Progenitor cell of endocrine pancreas (in vitro differentiated cells): ENCODE measurements around the gene SH3BGRL3. TPM values are rescaled to one million over a fixed set of nuclear protein-coding genes. Genes with fewer than 3 reads are reported as not detected.

Experiments used
- DNase-seq: peaks from one replicate; pipeline ENCODE4 v3.0.0; 2021; ENCODE audit warnings: low spot score; ENCODE audit not compliant: unreplicated experiment
- H3K27ac Mint-ChIP-seq: 2 replicates; pipeline ENCODE4 v1.8.0; 2021; ENCODE audit warnings: mild to moderate bottlenecking, moderate library complexity, mixed read lengths
- H3K27me3 Mint-ChIP-seq: 2 replicates; pipeline ENCODE4 v1.8.0; 2021; ENCODE audit warnings: mixed read lengths
- H3K36me3 Mint-ChIP-seq: 2 replicates; pipeline ENCODE4 v1.8.0; 2022; ENCODE audit warnings: mixed read lengths; ENCODE audit not compliant: insufficient read depth
- H3K4me1 Mint-ChIP-seq: 2 replicates; pipeline ENCODE4 v1.8.0; 2021; ENCODE audit warnings: low read depth, mixed read lengths
- H3K4me3 Mint-ChIP-seq: 2 replicates; pipeline ENCODE4 v1.8.0; 2021; ENCODE audit warnings: low read depth, mild to moderate bottlenecking, moderate library complexity, mixed read lengths
- H3K9me3 Mint-ChIP-seq: 2 replicates; pipeline ENCODE4 v1.8.0; 2021; ENCODE audit warnings: low read depth, mixed read lengths
- total RNA-seq: library from RNA; stranded (reverse); gene quantifications from 2 replicates; pipeline ENCODE4 v1.2.1, GENCODE V29; 2021
- TF ChIP-seq, protein P1 (sequence below): fragments of 200-600 bp; sonication (generic); IDR thresholded peaks from one replicate; pipeline ENCODE4 v1.5.0; 2021; ENCODE audit warnings: antibody characterized with exemption, mild to moderate bottlenecking; ENCODE audit not compliant: unreplicated experiment

The SH3BGRL3 gene
- total RNA-seq, 1 donor from 2014 or later, result 63.8 TPM

DNA sequence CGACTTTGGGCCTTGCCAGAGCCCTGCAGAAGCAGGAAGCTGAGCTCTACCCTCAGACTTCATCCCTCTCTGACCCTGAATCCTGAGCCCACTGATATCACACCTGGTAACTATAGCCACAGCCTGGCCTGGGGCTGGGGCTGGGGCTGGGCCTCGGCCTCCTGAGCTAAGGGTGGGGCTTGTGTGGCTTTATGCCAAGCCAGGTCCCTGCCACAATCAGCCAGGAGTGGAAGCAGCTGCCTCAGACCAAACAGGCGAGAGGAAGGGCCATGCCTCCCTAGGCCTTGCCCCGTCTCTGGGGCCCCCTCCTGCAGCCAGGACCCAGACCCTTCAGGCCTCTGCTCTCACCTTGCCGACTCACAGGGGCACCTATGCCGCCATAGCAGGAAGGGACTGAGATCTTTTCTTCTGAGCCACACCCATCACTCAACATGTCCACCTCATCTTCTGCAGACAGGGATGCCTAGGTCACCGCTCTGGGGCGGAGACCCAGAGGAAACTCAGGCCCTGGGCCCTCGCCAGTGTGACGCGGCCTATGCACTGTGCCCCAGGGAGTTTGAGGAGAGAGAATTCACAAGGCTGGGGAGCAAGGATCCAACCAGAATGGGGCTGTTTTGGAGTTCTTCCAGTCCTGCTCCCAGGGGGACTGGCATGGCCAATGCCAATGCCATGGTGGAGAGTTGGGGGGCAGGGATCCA lies 20.8 kb downstream of the SH3BGRL3 start:
- H3K9me3 Mint-ChIP-seq, result no peaks in the 10 kb centered on the region

DNA sequence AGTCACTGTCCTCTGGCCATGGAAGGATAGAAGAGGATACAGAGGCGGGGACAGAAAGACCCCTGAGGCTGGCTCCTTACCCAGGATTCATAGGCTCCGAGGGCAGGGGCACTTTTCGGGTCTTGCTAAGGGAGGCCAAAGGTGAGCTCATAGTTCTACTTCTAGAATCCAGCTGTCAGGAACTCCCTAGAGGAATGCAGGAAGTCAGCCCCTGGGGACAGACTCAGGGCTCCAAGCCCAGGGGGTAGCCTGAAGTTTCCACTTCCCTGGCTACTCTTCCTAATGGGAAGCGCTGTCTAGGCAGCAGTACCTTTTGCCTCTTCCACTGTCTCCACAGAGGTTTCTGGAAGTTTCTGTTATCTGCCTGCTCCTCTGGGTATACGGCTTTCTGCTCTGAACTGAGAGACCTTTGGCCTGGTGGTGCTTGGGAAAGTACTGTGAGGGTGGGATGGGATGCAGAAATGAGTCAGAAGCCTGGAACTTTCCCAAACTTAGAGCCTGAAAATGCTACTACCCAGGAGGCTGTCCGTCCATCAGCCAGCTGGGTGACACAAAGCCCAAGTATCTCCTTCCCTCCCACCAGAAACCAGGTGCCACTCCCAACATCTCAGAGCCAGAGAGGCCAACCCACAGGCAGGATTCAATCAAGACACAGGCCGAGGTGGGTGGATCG lies 23.0 kb downstream of the SH3BGRL3 start:
- no peaks in the 10 kb centered on the region for H3K36me3 Mint-ChIP-seq
- DNase-seq, result no peak
- H3K27ac Mint-ChIP-seq, result peak overlapping the region; percentile 41
- H3K4me1 Mint-ChIP-seq, result peaks cover 10% of the 10 kb centered on the region
- H3K9me3 Mint-ChIP-seq, result no peaks in the 10 kb centered on the region
- no peaks in the 10 kb centered on the region for H3K27me3 Mint-ChIP-seq
- TF ChIP-seq, protein P1, sequence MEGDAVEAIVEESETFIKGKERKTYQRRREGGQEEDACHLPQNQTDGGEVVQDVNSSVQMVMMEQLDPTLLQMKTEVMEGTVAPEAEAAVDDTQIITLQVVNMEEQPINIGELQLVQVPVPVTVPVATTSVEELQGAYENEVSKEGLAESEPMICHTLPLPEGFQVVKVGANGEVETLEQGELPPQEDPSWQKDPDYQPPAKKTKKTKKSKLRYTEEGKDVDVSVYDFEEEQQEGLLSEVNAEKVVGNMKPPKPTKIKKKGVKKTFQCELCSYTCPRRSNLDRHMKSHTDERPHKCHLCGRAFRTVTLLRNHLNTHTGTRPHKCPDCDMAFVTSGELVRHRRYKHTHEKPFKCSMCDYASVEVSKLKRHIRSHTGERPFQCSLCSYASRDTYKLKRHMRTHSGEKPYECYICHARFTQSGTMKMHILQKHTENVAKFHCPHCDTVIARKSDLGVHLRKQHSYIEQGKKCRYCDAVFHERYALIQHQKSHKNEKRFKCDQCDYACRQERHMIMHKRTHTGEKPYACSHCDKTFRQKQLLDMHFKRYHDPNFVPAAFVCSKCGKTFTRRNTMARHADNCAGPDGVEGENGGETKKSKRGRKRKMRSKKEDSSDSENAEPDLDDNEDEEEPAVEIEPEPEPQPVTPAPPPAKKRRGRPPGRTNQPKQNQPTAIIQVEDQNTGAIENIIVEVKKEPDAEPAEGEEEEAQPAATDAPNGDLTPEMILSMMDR, result no peak
- H3K4me3 Mint-ChIP-seq, result no peak overlapping the region

More for the DNA sequence above, 20.8 kb downstream of the SH3BGRL3 start:
- Mint-ChIP-seq H3K27me3 (no peaks in the 10 kb centered on the region), H3K27ac (no peak overlapping the region), H3K4me3 (no peak overlapping the region), H3K36me3 (peaks cover 2% of the 10 kb centered on the region), H3K4me1 (peaks cover 2% of the 10 kb centered on the region)
- no peak for DNase-seq
- TF ChIP-seq, protein P1, result no peak

DNA sequence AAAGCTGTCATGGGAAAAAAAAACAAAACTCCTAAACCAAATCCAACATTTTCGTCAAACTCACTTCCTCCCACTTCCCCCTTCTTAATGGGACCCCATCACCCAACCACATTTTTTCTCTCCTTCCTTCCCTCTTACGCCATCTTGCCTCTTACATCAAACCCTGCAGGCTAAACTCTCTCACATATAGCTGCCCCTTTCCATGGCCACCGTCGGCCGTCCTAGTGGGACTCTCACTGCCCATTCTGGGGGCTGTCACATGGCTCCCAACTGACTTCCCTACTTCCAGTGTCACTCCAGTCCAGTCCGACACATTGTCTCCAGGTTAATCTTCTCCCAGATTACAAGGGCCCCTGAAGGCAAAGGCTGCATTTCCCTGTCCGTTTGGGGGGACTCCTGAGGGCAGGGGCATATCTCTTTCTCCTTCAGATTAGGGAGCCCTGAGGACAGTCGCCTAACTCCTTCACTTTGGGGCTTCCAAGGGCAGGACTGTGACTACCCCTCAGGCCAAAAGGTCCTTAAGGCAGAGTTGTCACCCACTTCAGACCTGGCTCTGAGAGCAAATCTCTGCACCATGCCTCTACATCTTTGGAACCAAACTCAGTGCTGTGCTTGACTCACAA lies 25.9 kb downstream of the SH3BGRL3 start:
- Mint-ChIP-seq H3K4me3 (peak overlapping the region; percentile 98), H3K4me1 (peaks cover 10% of the 10 kb centered on the region), H3K36me3 (no peaks in the 10 kb centered on the region), H3K27ac (peak overlapping the region; percentile 97), H3K27me3 (no peaks in the 10 kb centered on the region), H3K9me3 (no peaks in the 10 kb centered on the region)
- DNase-seq, result no peak
- TF ChIP-seq, protein P1, result no peak

DNA sequence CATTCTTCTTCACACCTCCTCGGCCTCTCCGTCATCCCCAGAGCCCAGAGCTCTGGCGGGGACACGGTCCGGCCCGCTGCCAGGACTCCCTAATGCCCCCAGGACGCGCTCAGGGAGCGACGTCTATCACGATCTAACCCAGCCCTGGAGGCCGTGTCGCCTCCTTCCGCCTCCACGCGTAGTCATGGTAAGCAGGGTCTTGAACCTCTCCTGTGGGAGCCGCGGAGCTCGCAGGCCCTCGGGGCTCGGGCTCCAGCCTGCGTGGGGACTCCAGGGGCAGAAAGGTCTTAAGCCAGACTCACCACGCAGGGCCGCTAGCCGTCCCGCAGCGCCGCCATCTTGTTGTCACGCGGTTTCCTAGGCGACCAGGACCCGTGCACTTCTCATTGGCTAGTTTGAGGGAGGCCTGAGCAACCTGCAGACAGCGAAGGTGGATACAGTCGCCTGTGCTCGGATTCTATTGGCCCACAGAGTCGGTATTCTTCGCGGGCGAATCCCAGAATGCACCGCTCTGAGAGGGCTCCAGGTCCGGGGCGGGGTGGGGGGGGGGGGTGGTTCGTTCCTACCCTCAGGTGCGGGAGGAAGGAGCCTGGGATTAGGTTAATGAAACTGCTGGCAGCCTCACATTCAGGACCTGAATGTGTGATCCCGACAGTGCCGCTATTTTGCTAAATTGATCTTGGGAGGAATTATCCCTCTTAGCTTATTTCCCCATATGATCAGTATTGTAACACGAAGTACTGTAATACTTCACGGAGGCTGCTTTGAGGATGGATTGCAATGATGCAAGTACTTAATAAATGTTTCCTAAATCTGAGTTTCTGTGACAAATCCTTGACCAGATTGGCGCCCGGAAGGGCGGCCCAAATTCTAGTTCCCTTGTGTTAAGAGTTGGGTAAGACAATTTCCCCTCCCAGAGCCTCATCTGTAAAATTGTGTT lies 26.7 kb downstream of the SH3BGRL3 start, which contains the start of gene UBXN11:
Gene UBXN11 (minus strand): TSS at position 347 of the 940 bp plus-strand sequence. CDS start 3,753 bp downstream, outside the sequence.
- Mint-ChIP-seq H3K4me1 (peaks cover 10% of the 10 kb centered on the region), H3K9me3 (no peaks in the 10 kb centered on the region), H3K27ac (peak within 1 kb of the TSS; percentile 97), H3K36me3 (no peaks in the 10 kb centered on the region), H3K4me3 (peak within 1 kb of the TSS; percentile 98), H3K27me3 (no peaks in the 10 kb centered on the region)
- TF ChIP-seq, protein P1, result no peak
- DNase-seq, result peak; percentile 86
